ENCODE results near the gene BCAS1.

BCAS1 gene

DNA sequence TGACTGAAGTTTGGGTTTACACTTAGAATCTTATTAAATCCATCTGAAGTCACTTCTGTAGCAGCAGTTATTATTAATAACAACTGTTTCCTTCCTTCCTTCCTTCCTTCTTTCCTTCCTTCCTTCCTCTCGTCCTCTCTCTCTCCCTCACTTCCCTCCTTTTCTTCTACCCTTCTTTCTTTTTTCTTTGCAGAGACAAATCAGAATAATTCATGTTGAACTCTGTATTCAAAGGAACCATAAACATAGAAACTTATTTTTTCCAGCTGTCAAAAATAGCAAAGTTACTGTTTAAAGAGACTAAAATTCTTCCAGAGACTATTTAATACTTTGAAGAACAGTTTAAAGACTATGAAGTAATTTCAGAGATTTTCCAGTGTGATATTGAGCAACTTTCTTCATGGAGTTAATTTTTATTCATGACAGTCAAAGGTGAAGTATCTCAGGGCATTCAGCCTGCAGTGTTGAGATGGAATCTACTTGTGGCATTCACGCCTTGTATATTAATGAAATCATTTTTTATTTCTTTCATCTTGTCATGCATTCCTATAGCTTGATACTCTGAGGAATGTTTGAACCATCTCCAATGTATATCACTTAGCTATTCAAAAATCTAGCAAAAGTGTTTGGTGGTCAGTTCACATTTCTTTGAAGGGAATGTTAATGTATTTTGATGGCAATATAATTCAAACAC is 109.7 kb downstream of the BCAS1 start:
- no peak for DNase-seq (ENCODE audit: low spot score)
- TF ChIP-seq, protein P1, sequence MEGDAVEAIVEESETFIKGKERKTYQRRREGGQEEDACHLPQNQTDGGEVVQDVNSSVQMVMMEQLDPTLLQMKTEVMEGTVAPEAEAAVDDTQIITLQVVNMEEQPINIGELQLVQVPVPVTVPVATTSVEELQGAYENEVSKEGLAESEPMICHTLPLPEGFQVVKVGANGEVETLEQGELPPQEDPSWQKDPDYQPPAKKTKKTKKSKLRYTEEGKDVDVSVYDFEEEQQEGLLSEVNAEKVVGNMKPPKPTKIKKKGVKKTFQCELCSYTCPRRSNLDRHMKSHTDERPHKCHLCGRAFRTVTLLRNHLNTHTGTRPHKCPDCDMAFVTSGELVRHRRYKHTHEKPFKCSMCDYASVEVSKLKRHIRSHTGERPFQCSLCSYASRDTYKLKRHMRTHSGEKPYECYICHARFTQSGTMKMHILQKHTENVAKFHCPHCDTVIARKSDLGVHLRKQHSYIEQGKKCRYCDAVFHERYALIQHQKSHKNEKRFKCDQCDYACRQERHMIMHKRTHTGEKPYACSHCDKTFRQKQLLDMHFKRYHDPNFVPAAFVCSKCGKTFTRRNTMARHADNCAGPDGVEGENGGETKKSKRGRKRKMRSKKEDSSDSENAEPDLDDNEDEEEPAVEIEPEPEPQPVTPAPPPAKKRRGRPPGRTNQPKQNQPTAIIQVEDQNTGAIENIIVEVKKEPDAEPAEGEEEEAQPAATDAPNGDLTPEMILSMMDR (IDR thresholded peaks at IDR 0.05; ENCODE audit: borderline replicate concordance, control extremely low read depth, extremely low read depth, insufficient read depth, missing control alignments), result no peak
- in situ Hi-C loops (cut with MboI; ENCODE audit: low sequenced_read_pairs, unreplicated experiment), result loop anchor here (25.0 kb wide), 1 partner anchor 227 kb away; no protein-coding TSS in a partner anchor

DNA sequence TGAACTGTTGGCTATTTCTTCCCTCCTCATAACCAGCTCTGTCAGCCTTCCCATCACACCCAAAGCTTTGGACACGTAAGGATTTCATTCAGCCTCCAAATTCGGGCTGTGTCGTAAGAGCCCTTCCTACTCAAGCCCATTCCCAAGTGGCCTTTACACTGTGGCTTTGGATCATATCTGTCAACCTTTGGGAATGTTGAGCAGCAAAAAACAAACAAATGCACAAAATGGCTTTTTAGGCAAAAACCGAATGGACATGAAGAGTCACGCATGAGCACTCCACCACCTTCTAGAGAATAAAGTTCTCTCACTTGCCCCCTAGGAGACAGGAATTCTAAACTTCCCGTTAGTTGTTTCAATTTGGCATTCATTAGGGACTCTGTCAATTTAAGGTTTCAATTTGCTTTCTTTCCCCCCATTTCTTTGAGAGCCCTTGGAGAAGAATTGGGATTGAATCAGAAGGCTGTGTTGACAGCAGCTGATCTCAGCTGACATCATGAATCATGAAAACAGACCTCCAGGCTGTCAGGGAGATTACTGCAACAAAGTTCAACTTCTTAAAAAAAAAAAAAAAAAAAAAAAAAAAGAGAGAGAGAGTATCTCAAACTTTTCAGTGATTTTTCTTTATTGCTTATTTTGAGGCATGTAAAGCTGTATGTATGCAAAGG is 110.3 kb downstream of the BCAS1 start:
- in situ Hi-C loops (cut with MboI; ENCODE audit: low sequenced_read_pairs, unreplicated experiment), result loop anchor here (25.0 kb wide), 1 partner anchor 227 kb away; no protein-coding TSS in a partner anchor
- DNase-seq (ENCODE audit: low spot score), result no peak
- TF ChIP-seq, protein P1 (IDR thresholded peaks at IDR 0.05; ENCODE audit: borderline replicate concordance, control extremely low read depth, extremely low read depth, insufficient read depth, missing control alignments), result no peak

DNA sequence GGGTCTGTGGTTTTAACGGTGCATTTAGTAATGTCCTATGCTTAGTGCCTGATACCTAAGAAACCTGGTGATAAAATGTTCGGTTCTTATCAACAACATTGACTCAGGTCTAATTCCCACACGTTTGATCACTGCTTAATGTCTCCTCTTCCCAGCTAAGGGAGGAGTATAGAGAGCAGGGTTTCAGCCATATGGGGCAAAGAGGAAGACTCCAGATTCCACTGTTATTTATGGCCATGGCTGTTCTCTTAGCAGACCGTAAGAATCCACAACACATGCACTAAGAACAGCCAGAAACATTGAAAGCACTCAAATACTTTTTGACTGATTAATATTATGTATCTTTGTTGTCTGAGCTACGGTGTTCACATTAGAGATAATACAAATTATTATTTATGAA is 112.1 kb downstream of the BCAS1 start:
- no peak for DNase-seq (ENCODE audit: low spot score)
- in situ Hi-C loops (cut with MboI; ENCODE audit: low sequenced_read_pairs, unreplicated experiment), result loop anchor here (25.0 kb wide), 1 partner anchor 229 kb away; no protein-coding TSS in a partner anchor
- TF ChIP-seq, protein P1 (IDR thresholded peaks at IDR 0.05; ENCODE audit: borderline replicate concordance, control extremely low read depth, extremely low read depth, insufficient read depth, missing control alignments), result no peak

DNA sequence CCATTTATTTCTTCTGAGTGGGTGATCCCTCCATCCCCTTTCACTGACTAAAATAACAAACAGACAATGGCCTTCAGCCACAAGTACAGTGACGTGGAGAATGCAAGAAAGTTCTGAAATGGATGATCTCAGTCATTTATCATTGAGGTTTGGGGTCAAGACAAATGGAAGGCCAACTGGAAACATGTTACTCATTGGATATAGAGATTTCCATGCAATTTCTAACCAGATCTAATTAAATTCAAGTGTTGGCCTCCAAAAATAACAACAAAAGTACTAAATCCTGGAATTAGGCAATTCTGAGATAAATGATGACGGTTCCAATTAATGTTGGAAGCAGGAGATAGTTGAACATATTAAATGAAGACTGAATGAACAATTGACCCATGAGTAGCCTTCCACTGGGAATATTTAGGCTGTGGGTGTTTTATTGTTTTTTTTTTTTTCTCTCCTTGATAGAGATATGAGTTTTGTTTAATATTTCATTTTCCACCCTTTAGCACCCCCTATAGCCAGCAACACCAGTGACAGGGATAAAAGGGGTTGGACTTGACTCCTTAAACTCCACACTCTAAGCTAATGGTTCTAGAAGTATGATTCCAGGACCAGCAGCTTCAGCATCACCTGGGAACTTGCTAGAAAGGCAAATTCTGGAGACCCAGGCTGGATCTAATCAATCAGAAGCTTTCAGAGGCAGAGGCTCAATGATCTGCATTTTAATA is 112.8 kb downstream of the BCAS1 start:
- TF ChIP-seq, protein P1 (IDR thresholded peaks at IDR 0.05; ENCODE audit: borderline replicate concordance, control extremely low read depth, extremely low read depth, insufficient read depth, missing control alignments), result no peak
- no peak for DNase-seq (ENCODE audit: low spot score)
- in situ Hi-C loops (cut with MboI; ENCODE audit: low sequenced_read_pairs, unreplicated experiment), result loop anchor here (25.0 kb wide), 1 partner anchor 230 kb away; no protein-coding TSS in a partner anchor

DNA sequence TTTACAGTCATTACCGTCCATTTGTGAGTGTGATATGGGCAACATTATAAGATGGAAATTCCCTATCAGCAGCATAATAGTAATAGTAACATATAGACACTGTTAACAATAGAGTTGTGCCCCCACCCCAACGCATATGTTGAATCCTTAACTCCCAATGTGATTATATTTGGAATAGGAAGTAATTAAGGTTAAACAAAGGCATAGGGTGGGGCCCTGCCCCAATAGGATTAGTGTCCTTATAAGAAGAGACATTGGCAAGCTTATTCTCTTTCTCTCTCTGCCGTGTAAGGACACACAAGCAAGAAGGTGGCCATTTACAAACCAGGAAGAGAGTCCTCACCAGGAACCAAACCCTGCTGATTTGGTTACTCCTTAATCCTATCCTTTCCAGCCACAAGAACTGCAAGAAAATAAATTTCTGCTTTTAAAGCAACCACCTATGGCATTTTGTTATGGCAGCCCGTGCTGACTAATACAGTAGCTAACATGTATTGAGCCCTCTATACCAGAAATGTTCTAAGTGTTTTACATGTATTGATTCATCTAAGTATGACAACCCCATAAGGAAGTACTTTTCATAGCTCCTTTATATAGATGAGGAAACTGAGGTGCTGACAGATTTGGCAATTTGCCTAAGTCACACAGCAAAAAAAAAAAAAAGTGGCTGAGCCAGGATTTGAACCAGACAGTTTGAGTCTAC is 114.2 kb downstream of the BCAS1 start:
- in situ Hi-C loops (cut with MboI; ENCODE audit: low sequenced_read_pairs, unreplicated experiment), result loop anchor here (25.0 kb wide), 1 partner anchor 231 kb away; no protein-coding TSS in a partner anchor
- TF ChIP-seq, protein P1 (IDR thresholded peaks at IDR 0.05; ENCODE audit: borderline replicate concordance, control extremely low read depth, extremely low read depth, insufficient read depth, missing control alignments), result no peak
- no peak for DNase-seq (ENCODE audit: low spot score)
